Measurements from ENCODE around the gene ZFYVE1.

ZFYVE1 gene

DNA sequence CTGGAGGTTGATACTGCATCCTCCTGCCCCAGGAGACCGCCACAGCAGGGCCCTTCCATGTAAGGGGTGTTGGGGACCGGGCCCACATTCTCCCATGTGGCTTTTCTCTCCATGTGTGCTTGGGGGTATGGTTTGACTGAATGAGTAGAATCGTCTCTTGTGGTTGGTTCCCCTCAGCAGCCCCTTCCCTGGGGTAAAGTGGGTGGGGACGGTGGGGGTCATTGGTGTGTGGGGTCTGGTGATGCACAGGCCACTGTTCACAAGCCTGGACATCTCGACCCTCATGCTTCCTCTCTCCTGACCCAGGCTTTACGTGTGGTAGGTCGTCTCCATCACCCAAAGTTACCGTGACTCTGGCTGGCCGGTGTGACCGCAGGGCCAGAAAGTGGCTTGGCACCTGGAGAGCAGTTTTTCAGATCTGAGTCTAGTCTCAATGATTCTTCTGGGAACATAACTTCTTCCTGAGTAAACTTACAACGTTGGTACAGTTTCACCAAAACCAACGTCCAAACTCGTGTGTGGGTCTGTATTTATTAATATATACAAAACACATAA lies 83.0 kb downstream of the ZFYVE1 start:
- Histone ChIP-seq H3K79me2 (ENCODE audit: control insufficient read depth, insufficient read depth, low read length, unreplicated experiment) (no peaks in the 10 kb centered on the region), H3K36me3 (ENCODE audit: insufficient read depth, low read length) (0 out of 2 replicates have a peak, but pooled peaks cover 3% of the 10 kb centered on the region), H2AFZ (ENCODE audit: low read length, unreplicated experiment) (no peak overlapping the region), H3K4me3 (ENCODE audit: low read depth, low read length) (no peak overlapping the region), H3K4me1 (ENCODE audit: control insufficient read depth, insufficient read depth, low read length, unreplicated experiment) (no peaks in the 10 kb centered on the region), H3K27ac (ENCODE audit: low read depth, low read length) (no peak overlapping the region), H3K27me3 (ENCODE audit: insufficient read depth, low read length) (no peaks in the 10 kb centered on the region)

DNA sequence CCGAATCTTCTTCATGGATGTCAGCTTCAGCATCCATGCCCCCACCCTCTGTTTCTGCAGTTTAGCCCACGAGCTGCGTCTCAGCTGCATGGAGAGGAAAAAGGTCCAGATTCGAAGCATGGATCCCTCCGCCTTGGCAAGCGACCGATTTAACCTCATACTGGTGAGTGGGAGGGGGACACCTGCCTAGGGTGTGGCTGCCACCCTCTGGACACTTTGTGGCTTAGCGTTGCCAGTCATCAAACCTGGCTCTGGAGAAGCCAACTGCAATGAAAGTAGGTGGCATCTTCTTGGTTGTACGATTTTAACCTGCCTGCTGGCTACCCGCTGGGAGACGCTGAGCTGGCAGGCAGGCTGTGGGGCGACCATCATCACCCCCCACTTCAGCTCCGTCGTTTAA lies 84.0 kb downstream of the ZFYVE1 start:
- no peaks in the 10 kb centered on the region for H3K4me1 ChIP-seq (ENCODE audit: control insufficient read depth, insufficient read depth, low read length, unreplicated experiment)
- H3K27me3 ChIP-seq (ENCODE audit: insufficient read depth, low read length), result no peaks in the 10 kb centered on the region
- H3K27ac ChIP-seq (ENCODE audit: low read depth, low read length), result no peak overlapping the region
- 0 out of 2 replicates have a peak, but pooled peaks cover 3% of the 10 kb centered on the region for H3K36me3 ChIP-seq (ENCODE audit: insufficient read depth, low read length)
- H3K4me3 ChIP-seq (ENCODE audit: low read depth, low read length), result no peak overlapping the region
- no peaks in the 10 kb centered on the region for H3K79me2 ChIP-seq (ENCODE audit: control insufficient read depth, insufficient read depth, low read length, unreplicated experiment)
- no peak overlapping the region for H2AFZ ChIP-seq (ENCODE audit: low read length, unreplicated experiment)

DNA sequence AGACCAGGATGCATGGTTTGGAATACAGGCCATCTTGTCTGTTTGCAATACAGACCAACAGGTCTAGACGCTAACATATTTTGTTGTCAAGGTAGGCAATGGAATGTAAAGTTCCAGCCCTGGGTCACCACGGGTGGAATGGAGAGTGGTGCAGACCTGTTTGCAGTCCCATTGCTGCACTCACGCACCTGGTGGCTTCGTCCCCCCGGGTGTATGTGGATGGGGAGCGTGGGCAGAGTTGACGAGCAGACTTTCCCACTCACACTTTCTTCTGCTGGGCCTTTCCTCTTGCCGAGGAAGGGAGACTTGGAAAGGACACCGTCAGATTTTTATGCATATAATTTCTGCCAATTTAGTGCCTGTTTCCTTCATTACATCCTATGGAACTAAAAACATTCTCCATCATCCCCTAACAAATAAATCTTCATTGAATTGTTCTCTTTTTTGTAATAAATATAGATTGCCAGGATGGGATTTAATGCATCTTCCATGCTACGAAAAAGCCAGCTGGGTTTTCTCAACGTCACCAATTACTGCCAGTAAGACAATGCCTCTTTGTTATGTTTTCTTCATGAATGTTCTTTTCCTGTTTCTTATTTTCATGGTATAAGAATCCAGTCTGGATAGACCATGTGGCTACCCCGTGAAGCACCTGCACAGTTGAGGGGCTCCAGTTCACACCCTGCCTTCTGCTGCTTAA lies 85.5 kb downstream of the ZFYVE1 start:
- Histone ChIP-seq H3K4me1 (ENCODE audit: control insufficient read depth, insufficient read depth, low read length, unreplicated experiment) (no peaks in the 10 kb centered on the region), H3K4me3 (ENCODE audit: low read depth, low read length) (no peak overlapping the region), H3K79me2 (ENCODE audit: control insufficient read depth, insufficient read depth, low read length, unreplicated experiment) (no peaks in the 10 kb centered on the region), H3K27me3 (ENCODE audit: insufficient read depth, low read length) (no peaks in the 10 kb centered on the region), H3K27ac (ENCODE audit: low read depth, low read length) (no peak overlapping the region), H2AFZ (ENCODE audit: low read length, unreplicated experiment) (no peak overlapping the region), H3K36me3 (ENCODE audit: insufficient read depth, low read length) (0 out of 2 replicates have a peak, but pooled peaks cover 3% of the 10 kb centered on the region)

DNA sequence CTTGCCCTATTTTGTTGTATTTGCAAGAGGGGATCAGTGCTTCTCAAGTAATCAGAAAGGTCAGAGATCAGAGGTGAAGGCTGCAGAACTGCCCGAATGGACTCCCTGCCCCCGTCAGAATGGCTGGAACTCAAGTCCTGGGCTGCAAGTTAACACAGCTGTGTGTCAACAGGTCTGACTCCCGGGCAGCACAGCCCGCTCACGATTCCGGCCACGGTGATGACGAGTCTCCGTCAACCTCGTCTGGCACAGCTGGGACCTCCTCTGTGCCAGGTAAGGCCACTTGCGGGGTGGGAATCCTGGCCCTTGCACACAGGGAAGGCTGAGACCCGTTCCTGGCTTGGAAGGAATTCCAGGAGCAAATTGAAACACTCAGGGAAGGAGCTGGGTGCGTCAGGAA lies 87.3 kb downstream of the ZFYVE1 start:
- Histone ChIP-seq H3K36me3 (ENCODE audit: insufficient read depth, low read length) (0 out of 2 replicates have a peak, but pooled peaks cover 3% of the 10 kb centered on the region), H3K27me3 (ENCODE audit: insufficient read depth, low read length) (no peaks in the 10 kb centered on the region), H3K4me3 (ENCODE audit: low read depth, low read length) (no peak overlapping the region), H2AFZ (ENCODE audit: low read length, unreplicated experiment) (no peak overlapping the region), H3K4me1 (ENCODE audit: control insufficient read depth, insufficient read depth, low read length, unreplicated experiment) (no peaks in the 10 kb centered on the region), H3K79me2 (ENCODE audit: control insufficient read depth, insufficient read depth, low read length, unreplicated experiment) (no peaks in the 10 kb centered on the region), H3K27ac (ENCODE audit: low read depth, low read length) (no peak overlapping the region)

DNA sequence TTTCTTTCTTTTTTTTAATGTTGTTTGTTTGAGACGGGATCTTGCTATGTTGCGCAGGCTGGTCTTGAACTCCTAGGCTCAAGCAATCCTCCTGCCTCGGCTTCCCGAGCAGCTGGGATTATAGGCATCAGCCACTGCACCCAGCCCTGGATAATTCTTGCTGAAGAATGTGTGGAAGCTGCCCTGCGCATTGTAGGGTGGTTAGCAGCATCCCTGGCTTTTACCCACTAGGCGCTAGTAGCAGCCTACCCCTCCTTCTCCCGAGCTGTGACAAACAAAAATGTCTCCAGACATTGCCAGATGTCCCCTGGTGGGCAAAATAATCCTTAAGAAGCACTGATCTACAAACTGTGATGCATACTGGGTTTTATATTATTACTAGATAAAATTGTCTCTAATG lies 94.0 kb downstream of the ZFYVE1 start:
- Histone ChIP-seq H2AFZ (ENCODE audit: low read length, unreplicated experiment) (no peak overlapping the region), H3K27me3 (ENCODE audit: insufficient read depth, low read length) (no peaks in the 10 kb centered on the region), H3K4me1 (ENCODE audit: control insufficient read depth, insufficient read depth, low read length, unreplicated experiment) (peaks cover under 1% of the 10 kb centered on the region), H3K79me2 (ENCODE audit: control insufficient read depth, insufficient read depth, low read length, unreplicated experiment) (peaks cover 6% of the 10 kb centered on the region), H3K4me3 (ENCODE audit: low read depth, low read length) (no peak overlapping the region), H3K27ac (ENCODE audit: low read depth, low read length) (no peak overlapping the region), H3K36me3 (ENCODE audit: insufficient read depth, low read length) (no peaks in the 10 kb centered on the region)

DNA sequence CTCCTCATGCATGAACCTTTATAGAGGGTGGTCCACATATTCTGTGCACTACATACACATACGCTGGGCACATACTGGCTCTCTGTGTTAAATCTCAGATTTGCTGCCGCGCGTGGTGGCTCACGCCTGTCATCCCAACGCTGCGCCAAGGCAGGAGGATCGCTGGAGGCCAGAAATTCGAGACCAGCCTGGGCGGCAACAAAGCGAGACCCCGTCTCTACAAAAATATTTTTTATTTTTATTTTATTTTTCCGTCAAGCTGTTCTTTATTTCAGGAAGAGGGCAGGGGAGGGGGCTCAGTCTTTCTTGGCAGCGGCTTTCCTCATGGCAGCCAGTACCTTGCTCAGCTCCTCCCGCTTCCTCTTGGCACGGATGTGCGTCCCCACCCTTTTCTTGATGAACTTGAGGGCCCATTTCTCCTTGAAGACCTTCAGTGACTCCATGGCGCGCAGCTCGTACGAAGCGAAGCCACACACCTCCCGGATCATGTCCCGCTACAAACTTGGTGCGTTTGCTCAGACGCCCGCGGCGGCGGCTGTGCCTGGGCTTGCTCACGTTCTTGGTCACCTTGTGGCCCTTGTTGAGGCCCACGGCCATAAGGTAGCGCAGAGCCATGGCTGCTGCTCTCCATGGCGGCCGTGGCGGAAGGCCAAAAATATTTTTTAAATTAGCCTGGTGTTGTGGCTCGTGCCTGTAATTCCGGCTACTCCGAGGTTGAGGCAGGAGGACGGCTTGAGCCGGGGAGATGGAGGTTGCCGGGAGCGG lies 97.4 kb downstream of the ZFYVE1 start:
- Histone ChIP-seq H3K4me3 (ENCODE audit: low read depth, low read length) (no peak overlapping the region), H3K79me2 (ENCODE audit: control insufficient read depth, insufficient read depth, low read length, unreplicated experiment) (peaks cover 10% of the 10 kb centered on the region), H2AFZ (ENCODE audit: low read length, unreplicated experiment) (no peak overlapping the region), H3K27ac (ENCODE audit: low read depth, low read length) (no peak overlapping the region), H3K36me3 (ENCODE audit: insufficient read depth, low read length) (no peaks in the 10 kb centered on the region), H3K27me3 (ENCODE audit: insufficient read depth, low read length) (no peaks in the 10 kb centered on the region), H3K4me1 (ENCODE audit: control insufficient read depth, insufficient read depth, low read length, unreplicated experiment) (peaks cover 10% of the 10 kb centered on the region)

DNA sequence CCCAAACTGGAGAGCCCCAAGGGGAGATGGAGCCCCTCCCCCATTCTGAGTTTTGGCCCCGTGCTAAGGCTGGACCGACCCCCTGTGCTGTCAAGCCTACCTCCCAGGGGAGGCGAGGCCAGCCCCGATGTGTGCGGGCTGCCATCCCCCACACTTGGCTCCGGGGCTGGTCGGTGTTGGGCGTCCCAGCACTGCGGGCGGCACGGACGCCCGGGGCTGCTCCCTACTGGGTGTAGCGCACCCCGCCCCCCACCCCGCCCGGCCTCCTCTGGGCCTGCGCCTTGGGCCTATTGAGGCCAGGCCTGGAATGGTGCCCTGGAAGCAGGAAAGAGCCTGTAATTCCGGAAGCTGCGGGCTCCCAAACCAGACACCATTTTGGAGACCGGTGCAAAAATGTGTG lies 98.0 kb downstream of the ZFYVE1 start:
- H3K79me2 ChIP-seq (ENCODE audit: control insufficient read depth, insufficient read depth, low read length, unreplicated experiment), result peaks cover 10% of the 10 kb centered on the region
- H3K27me3 ChIP-seq (ENCODE audit: insufficient read depth, low read length), result no peaks in the 10 kb centered on the region
- H3K27ac ChIP-seq (ENCODE audit: low read depth, low read length), result no peak overlapping the region
- H3K36me3 ChIP-seq (ENCODE audit: insufficient read depth, low read length), result no peaks in the 10 kb centered on the region
- H3K4me1 ChIP-seq (ENCODE audit: control insufficient read depth, insufficient read depth, low read length, unreplicated experiment), result peaks cover 10% of the 10 kb centered on the region
- no peak overlapping the region for H3K4me3 ChIP-seq (ENCODE audit: low read depth, low read length)
- H2AFZ ChIP-seq (ENCODE audit: low read length, unreplicated experiment), result no peak overlapping the region

DNA sequence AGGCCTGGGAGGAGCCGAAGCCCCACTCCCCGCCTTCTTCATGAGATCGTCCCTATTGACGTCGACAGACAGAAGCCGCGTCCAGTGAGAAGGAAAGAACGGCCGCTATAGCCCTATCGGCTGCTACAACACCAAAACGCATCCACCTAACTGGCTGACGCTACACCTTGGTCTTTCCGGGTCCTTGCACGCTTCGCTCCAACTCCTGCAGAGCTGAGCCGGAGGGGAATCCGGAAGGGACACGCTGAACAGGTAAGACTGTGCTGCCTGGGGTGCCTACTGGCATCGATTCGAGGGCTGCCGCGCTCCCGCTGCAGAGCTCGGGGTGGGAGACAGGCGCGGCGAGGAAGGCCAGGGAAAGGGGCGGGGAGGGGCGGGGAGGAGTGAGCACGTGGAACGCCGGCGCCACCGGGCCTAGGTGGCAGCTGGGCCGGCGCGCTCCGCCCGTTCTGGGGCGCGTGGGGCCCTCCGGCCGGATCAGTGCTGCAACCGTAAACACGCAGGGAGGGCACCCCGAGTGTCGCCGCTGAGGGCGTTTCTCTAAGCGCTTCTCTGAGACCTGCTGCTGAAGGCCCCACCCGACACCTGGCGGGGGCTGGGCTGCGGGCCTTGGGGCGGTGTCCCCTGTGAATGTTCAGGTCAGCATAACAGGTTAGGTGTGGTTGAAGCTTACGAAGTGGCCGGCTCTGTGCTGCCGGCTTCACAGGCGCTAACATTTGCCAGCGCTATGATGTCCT lies 100.4 kb downstream of the ZFYVE1 start, which contains the start of gene DCAF4:
DCAF4 (plus strand) TSS at position 173 of the 737 bp plus-strand sequence. CDS start 11,515 bp downstream, outside the sequence.
- H3K27ac ChIP-seq (ENCODE audit: low read depth, low read length), result peak within 1 kb of the TSS; percentile 61
- peaks cover 5% of the 10 kb centered on the region for H3K79me2 ChIP-seq (ENCODE audit: control insufficient read depth, insufficient read depth, low read length, unreplicated experiment)

DNA sequence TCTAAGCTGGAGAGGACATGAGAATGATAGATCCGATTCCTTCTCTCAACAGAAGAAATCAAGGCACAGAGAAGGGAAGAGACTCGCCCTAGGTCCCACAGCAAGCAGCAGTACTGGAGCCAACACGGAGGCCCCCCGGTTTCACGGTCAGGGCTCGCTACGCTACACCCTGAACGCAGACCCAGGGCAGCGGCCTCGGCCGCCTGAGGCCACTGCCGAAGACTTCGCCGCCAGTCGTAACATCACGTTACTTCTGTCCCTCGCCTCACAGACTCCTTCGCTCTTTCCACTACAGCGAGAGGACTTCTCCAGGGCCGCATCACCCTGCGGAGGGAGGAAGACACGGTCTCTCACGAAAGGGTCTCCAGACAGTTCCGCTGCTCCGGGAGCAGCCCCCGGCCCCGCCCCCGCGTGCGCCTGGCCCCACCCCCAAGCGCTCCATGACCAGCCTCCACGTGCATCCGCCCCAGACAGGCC lies 101.1 kb downstream of the ZFYVE1 start:
- Histone ChIP-seq H2AFZ (ENCODE audit: low read length, unreplicated experiment) (peak overlapping the region; percentile 98), H3K36me3 (ENCODE audit: insufficient read depth, low read length) (no peaks in the 10 kb centered on the region), H3K79me2 (ENCODE audit: control insufficient read depth, insufficient read depth, low read length, unreplicated experiment) (peaks cover 5% of the 10 kb centered on the region), H3K27ac (ENCODE audit: low read depth, low read length) (no peak overlapping the region), H3K4me3 (ENCODE audit: low read depth, low read length) (peak overlapping the region; percentile 85), H3K27me3 (ENCODE audit: insufficient read depth, low read length) (no peaks in the 10 kb centered on the region), H3K4me1 (ENCODE audit: control insufficient read depth, insufficient read depth, low read length, unreplicated experiment) (peaks cover 10% of the 10 kb centered on the region)

More for the DNA sequence above, 100.4 kb downstream of the ZFYVE1 start, which contains the start of gene DCAF4:
- Histone ChIP-seq H3K4me3 (ENCODE audit: low read depth, low read length) (peak within 1 kb of the TSS; percentile 85), H3K36me3 (ENCODE audit: insufficient read depth, low read length) (no peaks in the 10 kb centered on the region), H3K4me1 (ENCODE audit: control insufficient read depth, insufficient read depth, low read length, unreplicated experiment) (peaks cover 10% of the 10 kb centered on the region), H3K27me3 (ENCODE audit: insufficient read depth, low read length) (no peaks in the 10 kb centered on the region), H2AFZ (ENCODE audit: low read length, unreplicated experiment) (peak within 1 kb of the TSS; percentile 98)

DNA sequence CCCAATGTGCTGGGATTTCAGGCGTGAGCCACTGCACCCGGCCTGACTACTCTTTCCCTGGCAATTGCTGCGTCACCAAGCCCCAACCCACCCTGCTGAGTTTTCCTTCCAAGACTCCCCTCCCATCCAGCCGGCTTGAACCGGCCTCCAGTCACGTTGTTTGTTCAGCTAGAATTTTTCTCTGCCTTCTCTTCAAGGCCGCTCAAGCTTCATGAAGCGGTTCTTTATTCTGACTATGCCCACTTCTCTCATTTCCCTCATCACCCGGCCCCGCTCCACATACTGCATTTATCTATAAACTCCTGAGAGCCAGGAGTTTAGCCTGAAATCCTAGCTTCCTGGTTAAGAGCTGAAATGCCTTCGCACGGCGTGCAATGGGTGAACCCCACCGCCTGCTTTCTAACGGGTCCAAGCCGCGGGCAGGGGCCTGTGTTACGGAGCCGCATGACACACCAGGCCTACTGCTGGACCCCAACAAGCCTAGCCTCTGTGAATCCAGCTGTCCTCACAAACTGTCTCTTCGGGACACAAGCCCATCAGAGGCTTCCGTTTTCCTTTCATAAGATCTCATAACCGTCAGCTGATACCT lies 101.6 kb downstream of the ZFYVE1 start:
- Histone ChIP-seq H3K27me3 (ENCODE audit: insufficient read depth, low read length) (no peaks in the 10 kb centered on the region), H3K79me2 (ENCODE audit: control insufficient read depth, insufficient read depth, low read length, unreplicated experiment) (peaks cover 5% of the 10 kb centered on the region), H2AFZ (ENCODE audit: low read length, unreplicated experiment) (peak overlapping the region; percentile 98), H3K27ac (ENCODE audit: low read depth, low read length) (no peak overlapping the region), H3K4me3 (ENCODE audit: low read depth, low read length) (peak overlapping the region; percentile 85), H3K4me1 (ENCODE audit: control insufficient read depth, insufficient read depth, low read length, unreplicated experiment) (peaks cover 10% of the 10 kb centered on the region), H3K36me3 (ENCODE audit: insufficient read depth, low read length) (no peaks in the 10 kb centered on the region)
